ENCODE measurements around the gene PSMC1.

Gene PSMC1

GRCh38 chr14:90302529-90303303 lies 46.4 kb downstream of the PSMC1 start:
- DNase-seq (ENCODE audit: low spot score) = no peak

GRCh38 chr14:90303473-90303872 lies 47.1 kb downstream of the PSMC1 start:
- DNase-seq (ENCODE audit: low spot score) = no peak

DNA sequence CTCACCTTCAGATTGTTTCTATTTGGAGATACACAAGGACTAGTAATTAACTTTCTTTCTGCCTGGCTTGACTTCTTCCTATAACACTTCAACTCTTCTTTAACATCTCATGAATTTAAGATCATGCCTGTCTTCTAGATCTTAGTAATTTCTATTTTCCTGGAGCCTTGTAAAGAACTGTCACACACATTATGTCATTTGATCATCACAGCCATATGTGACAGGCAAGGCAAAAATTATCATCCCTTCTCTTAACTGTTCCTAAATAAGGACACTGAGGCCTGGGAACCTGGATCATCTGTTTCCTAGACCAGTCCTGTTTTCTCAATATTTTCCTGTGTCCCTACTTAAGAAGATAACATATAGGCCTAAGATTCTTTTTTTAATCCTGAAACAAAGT lies 48.1 kb downstream of the PSMC1 start:
- no peak for DNase-seq (ENCODE audit: low spot score)

GRCh38 chr14:90305176-90305601 lies 48.8 kb downstream of the PSMC1 start:
- no peak for DNase-seq (ENCODE audit: low spot score)

DNA sequence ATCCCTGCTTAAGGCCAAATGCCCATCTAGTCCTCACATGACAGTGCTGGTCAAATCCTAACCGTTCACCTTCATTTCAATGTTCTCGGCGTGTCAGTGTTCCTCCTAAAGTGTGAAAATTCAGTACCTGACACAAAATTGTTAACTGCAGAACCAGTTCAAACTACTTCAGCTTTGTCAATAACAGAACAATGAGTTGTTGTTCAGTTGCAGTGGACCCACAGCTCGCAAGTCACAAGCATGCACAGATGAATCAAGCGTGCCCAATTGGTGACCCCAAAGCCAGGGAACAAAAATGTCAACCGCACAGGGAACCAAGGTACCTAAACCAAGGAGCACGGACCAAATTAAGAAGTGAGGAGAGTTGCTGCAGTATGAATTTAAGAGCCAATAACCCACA lies 52.2 kb downstream of the PSMC1 start:
- no peak for DNase-seq (ENCODE audit: low spot score)

- DNase-seq (ENCODE audit: low spot score) = no peak
Measured at GRCh38 chr14:90317286-90317685, 60.9 kb downstream of the PSMC1 start.

DNA sequence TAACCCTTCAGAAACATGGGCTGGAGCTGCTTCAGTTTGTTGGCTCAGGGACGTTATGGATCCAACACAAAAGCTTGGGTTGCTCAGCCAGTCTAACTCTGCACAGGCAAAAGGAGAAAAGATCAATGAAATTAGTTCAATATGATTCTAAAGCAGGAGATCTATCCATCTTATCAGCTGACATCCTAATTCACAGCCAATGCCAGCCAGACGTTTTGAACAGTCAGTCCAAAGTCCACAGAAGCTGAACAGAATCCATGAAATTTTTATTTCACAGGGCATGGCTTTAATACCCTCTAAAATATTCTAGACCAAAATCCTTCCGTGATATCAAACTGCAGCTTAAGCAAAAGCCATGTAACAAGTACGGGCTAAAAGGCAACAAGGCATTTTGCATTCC lies 61.7 kb downstream of the PSMC1 start:
- no peak for DNase-seq (ENCODE audit: low spot score)

DNA sequence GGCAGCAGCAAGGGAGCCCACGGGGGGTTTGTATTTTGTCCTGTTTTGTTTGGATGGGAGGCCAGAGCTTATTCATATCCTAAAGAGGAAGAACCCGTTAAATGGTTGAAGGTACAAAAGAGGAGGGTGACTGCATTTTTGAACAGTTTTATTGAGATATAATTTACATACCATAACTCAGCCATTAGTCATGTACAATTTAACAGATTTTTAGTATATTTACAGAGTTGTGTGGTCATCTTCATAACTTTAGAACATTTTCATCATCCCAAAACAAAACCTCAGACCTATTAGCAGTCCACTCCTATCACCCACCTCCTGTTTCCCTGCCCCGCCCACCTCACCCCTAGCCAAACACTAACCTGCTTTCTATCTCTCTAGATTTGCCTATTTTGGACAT lies 62.8 kb downstream of the PSMC1 start:
- no peak for DNase-seq (ENCODE audit: low spot score)

DNA sequence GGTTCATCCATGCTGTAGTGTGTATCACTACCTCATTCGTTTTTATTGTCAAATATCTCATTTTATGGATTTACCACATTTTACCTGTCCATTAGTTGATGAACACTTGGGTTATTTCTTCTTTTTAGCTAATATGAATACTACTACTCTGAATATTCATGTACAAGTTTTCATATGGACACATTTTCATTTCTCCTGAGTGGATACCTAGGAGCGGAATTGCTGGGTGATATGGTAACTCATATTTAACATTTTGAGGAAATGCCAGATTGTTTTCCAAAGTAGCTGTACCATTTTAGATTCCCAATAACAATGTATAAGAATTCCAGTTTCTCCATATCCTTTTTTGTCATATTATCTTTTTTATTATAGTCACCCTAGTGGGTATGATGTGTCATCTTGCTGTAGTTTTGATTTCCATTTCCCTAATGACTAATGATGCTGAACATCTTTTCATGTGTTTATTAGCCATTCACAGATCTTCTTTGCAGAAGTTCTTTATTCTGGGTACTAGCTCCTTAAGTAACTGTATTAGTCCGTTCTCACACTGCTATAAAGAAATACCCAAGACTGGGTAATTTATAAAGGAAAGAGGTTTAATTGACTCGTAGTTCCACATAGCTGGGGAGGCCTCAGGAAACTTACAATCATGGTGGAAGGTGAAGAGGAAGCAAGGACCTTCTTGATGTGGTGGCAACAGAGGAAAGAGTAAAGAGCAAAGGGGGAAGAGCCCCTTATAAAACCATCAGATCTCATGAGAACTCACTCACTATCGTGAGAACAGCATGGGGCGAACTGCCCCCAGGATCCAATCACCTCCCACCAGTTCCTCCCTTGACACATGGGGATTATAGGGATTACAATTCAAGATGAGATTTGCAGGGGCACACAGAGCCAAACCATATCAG lies 63.5 kb downstream of the PSMC1 start:
- no peak for DNase-seq (ENCODE audit: low spot score)

DNA sequence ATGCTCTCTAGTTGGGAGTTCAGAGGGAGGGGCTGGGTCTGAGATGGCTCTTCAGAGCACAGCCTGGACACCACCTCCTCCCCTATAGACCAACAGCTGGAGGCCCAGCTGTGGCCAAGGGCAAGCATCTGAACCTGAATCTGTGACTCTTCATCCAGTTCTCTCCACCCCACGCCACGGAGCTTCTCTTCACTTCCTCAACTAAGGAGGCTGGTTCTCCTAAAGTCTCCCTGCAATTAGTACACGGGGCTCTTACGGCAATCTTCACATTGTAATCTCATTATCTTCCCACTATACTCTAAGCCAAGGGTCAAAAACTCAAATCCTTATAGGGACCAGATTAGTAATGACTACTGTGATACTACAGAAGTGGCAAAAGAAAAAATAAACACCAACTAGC lies 65.5 kb downstream of the PSMC1 start:
- DNase-seq (ENCODE audit: low spot score) = no peak

Data from activated CD4-positive, alpha-beta T cell treated with anti-CD3 and anti-CD28 coated beads, Interleukin-2, Interleukin-4, amounts not matched to agents 100 ng/mL and 50 ng/mL, durations not matched to agents 16 hours and 8 hours (primary cell).